ENCODE results near the gene SHMT1. TPM values are rescaled to one million over a fixed set of nuclear protein-coding genes. Genes with fewer than 3 reads are reported as not detected.

The SHMT1 gene
- total and polyA plus RNA-seq, 9 donors: 13.3 to 32.8 (median 19.9) TPM

DNA sequence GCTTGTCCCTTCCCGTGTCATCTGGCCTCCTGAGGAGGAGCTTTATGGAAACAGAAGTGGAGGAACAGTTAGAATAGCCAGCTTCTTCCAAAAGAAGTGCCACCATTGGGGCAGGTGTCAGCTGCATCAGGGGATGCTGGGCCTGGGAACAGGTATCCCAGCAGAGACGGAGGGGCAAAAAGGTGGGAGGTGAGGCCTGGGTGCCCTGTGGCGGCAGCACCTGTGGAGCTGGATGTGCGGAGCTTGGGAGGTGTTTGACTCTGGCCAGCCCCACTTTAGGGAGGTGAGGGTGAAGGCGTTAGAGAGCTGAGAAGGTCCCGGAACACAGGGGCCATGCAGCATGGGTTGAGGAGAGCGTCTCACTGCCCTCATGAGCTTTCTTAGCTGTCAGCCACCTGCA lies 43.0 kb downstream of the SHMT1 start:
- Histone ChIP-seq H3K27ac (no peak overlapping the region), H3K4me3 (no peak overlapping the region), H3K4me1 (ENCODE audit: insufficient read depth) (peaks cover 14% of the 10 kb centered on the region), H3K36me3 (no peaks in the 10 kb centered on the region), H3K9me3 (no peaks in the 10 kb centered on the region), H3K27me3 (no peaks in the 10 kb centered on the region)
- no peak for DNase-seq
- 73 to 79% (median 78%) methylated on average over 7 of the region's 7 CpGs for WGBS, 3 donors
- intact Hi-C loops (cut with DNase I): no loop called here
- no peak for TF ChIP-seq POLR2A (IDR thresholded peaks at IDR 0.05)
- TF ChIP-seq, protein P1, sequence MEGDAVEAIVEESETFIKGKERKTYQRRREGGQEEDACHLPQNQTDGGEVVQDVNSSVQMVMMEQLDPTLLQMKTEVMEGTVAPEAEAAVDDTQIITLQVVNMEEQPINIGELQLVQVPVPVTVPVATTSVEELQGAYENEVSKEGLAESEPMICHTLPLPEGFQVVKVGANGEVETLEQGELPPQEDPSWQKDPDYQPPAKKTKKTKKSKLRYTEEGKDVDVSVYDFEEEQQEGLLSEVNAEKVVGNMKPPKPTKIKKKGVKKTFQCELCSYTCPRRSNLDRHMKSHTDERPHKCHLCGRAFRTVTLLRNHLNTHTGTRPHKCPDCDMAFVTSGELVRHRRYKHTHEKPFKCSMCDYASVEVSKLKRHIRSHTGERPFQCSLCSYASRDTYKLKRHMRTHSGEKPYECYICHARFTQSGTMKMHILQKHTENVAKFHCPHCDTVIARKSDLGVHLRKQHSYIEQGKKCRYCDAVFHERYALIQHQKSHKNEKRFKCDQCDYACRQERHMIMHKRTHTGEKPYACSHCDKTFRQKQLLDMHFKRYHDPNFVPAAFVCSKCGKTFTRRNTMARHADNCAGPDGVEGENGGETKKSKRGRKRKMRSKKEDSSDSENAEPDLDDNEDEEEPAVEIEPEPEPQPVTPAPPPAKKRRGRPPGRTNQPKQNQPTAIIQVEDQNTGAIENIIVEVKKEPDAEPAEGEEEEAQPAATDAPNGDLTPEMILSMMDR (IDR thresholded peaks at IDR 0.05): no peak
- no peak for TF ChIP-seq EP300 (IDR thresholded peaks at IDR 0.05)

DNA sequence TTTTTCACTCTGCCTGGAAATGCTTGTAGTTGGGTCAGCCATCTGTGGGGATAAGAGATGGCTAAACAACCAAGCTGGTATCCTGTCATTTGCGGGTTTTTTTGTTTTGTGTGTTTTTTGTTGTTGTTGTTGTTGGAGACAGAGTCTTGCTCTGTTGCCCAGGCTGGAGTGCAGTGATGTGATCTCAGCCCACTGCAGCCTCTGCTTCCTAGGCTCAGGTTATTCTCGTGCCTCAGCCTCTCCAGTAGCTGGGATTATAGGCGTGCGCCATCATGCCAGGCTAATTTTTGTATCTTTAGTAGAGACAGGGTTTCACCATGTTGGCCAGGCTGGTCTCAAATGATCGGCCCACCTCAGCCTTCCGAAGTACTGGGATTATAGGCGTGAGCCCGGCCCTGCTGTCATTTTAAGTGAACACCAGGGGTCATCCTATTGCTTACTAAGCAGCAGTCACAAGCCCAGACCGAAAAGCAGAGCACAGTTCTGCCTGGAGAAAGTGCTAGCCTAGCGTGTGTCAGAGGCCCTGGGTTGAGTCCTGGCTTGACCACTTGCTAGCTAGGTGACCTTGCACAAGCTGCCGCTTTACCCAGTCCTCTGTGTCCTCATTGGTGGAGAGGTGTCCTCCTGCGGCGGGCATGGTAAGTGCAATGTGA lies 43.6 kb downstream of the SHMT1 start:
- no peaks in the 10 kb centered on the region for H3K27me3 ChIP-seq
- H3K36me3 ChIP-seq: no peaks in the 10 kb centered on the region
- H3K4me1 ChIP-seq (ENCODE audit: insufficient read depth): peaks cover 14% of the 10 kb centered on the region
- H3K4me3 ChIP-seq: no peak overlapping the region
- WGBS, 3 donors: 41 to 51% (median 46%) methylated on average over 13 of the region's 13 CpGs
- TF ChIP-seq POLR2A (IDR thresholded peaks at IDR 0.05) (no peak), EP300 (IDR thresholded peaks at IDR 0.05) (no peak)
- TF ChIP-seq, protein P1 (IDR thresholded peaks at IDR 0.05): no peak
- DNase-seq: peak in 1 of 5 donors; percentile 27
- no peak overlapping the region for H3K27ac ChIP-seq
- no peaks in the 10 kb centered on the region for H3K9me3 ChIP-seq
- intact Hi-C loops (cut with DNase I): no loop called here

DNA sequence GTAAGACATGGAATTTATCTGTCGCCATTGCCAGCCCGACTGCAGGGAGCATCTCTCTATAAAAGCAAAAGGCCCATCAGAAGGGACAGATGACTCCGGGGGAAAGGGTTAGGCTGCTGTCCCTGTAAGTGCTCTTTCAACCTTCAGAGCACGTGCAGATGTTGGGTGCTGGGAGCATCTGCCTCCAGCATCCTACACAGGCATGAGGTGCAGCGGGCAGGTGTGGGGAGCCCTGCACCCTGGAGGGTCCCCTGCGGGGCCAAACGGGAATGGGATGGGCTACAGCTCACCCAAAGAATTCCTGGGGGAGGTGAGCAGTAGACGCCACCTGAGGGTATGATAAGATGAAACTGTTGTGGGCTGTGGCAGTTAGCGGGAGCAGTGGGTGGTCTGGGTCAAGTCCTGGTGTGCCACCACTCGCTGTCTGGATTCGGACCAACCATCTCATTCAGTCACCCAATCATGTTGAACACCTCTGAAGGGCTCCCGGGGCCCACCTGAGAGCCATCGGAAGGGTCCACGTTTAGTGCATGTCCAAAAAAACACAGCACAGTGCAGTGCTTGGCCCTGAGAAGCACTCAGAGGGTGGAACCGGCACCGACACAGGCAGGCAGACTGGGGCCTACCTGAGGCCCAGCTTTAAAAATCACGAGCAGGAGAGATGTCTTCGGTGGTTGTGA lies 44.4 kb downstream of the SHMT1 start:
- Histone ChIP-seq H3K4me3 (no peak overlapping the region), H3K27me3 (no peaks in the 10 kb centered on the region), H3K27ac (no peak overlapping the region), H3K9me3 (no peaks in the 10 kb centered on the region), H3K4me1 (ENCODE audit: insufficient read depth) (peaks cover 16% of the 10 kb centered on the region), H3K36me3 (no peaks in the 10 kb centered on the region)
- intact Hi-C loops (cut with DNase I): no loop called here
- no peak for TF ChIP-seq POLR2A (IDR thresholded peaks at IDR 0.05)
- TF ChIP-seq, protein P1 (IDR thresholded peaks at IDR 0.05): no peak
- no peak for TF ChIP-seq EP300 (IDR thresholded peaks at IDR 0.05)
- WGBS, 3 donors: 71 to 76% (median 75%) methylated on average over 18 of the region's 18 CpGs
- DNase-seq: no peak

DNA sequence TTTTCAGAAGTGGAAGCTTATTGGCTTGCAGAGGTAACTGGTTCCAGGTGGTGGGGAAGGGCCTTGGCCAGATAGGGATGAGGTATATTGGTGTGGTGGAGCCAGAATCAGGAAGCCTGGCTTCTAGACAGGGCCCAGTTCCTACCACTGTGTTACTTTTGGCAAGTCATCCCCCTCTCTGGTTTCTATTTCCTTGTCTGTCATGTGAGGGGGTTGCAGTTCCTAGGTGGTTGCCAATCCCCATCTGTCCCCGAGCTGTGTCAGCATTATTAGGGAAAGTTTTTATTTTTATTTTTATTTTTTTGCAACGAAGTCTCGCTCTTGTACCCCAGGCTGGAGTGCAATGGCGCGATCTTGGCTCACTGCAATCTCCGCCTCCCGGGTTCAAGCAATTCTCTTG lies 45.2 kb downstream of the SHMT1 start:
- H3K4me1 ChIP-seq (ENCODE audit: insufficient read depth): peaks cover 18% of the 10 kb centered on the region
- no peak for DNase-seq
- 85 to 93% (median 89%) methylated on average over 7 of the region's 7 CpGs for WGBS, 3 donors
- TF ChIP-seq POLR2A (IDR thresholded peaks at IDR 0.05) (no peak), EP300 (IDR thresholded peaks at IDR 0.05) (no peak)
- TF ChIP-seq, protein P1 (IDR thresholded peaks at IDR 0.05): no peak
- H3K36me3 ChIP-seq: no peaks in the 10 kb centered on the region
- no peaks in the 10 kb centered on the region for H3K27me3 ChIP-seq
- no peak overlapping the region for H3K4me3 ChIP-seq
- intact Hi-C loops (cut with DNase I): no loop called here
- no peaks in the 10 kb centered on the region for H3K9me3 ChIP-seq
- no peak overlapping the region for H3K27ac ChIP-seq
